GM19468 (cell line): ENCODE data around the gene ANKHD1.

Experiments
- ATAC-seq: cut with Tn5 transposase; IDR thresholded peaks from one replicate; pipeline ENCODE4 v1.9.1; 2021; ENCODE audit warnings: mild to moderate bottlenecking, moderate library complexity, moderate number of reproducible peaks; ENCODE audit not compliant: unreplicated experiment; ENCODE audit errors: extremely low read depth

ANKHD1 gene

GRCh38 chr5:140558542-140558941 lies 156.9 kb downstream of the ANKHD1 start:
- ATAC-seq = no peak

GRCh38 chr5:140560227-140560626 lies 158.6 kb downstream of the ANKHD1 start:
- no peak for ATAC-seq

- no peak for ATAC-seq
Observed at GRCh38 chr5:140561753-140562523, 160.3 kb downstream of the ANKHD1 start.

GRCh38 chr5:140563596-140563995 lies 162.0 kb downstream of the ANKHD1 start:
- no peak for ATAC-seq

GRCh38 chr5:140564196-140565023 lies 162.8 kb downstream of the ANKHD1 start, which contains the start of the genes APBB3 and SLC35A4:
TSS of gene APBB3 (minus strand) at chr5:140564598. CDS start at chr5:140564245, 353 bp downstream.
TSS of gene SLC35A4 (plus strand) at chr5:140564828. CDS start at chr5:140567170, 2,342 bp downstream.
- peak; percentile 79 for ATAC-seq

GRCh38 chr5:140565024-140565779 lies 163.6 kb downstream of the ANKHD1 start:
- ATAC-seq = no peak

- no peak for ATAC-seq
Observed at GRCh38 chr5:140565780-140566095, 164.1 kb downstream of the ANKHD1 start.

GRCh38 chr5:140566665-140567064 lies 165.0 kb downstream of the ANKHD1 start:
- ATAC-seq = no peak

GRCh38 chr5:140567136-140567818 lies 165.6 kb downstream of the ANKHD1 start:
- no peak for ATAC-seq

GRCh38 chr5:140567871-140568270 lies 166.2 kb downstream of the ANKHD1 start:
- ATAC-seq = no peak

GRCh38 chr5:140568443-140569063 lies 166.9 kb downstream of the ANKHD1 start:
- ATAC-seq = no peak

GRCh38 chr5:140569197-140569596 lies 167.6 kb downstream of the ANKHD1 start:
- no peak for ATAC-seq

- no peak for ATAC-seq
Observed at GRCh38 chr5:140570058-140570457, 168.4 kb downstream of the ANKHD1 start.

GRCh38 chr5:140570488-140570887 lies 168.9 kb downstream of the ANKHD1 start:
- no peak for ATAC-seq

- no peak for ATAC-seq
Observed at GRCh38 chr5:140571105-140571504, 169.5 kb downstream of the ANKHD1 start.

- ATAC-seq = no peak
Observed at GRCh38 chr5:140573683-140574082, 172.1 kb downstream of the ANKHD1 start.

- no peak for ATAC-seq
Observed at GRCh38 chr5:140574165-140574564, 172.5 kb downstream of the ANKHD1 start.

GRCh38 chr5:140575309-140575708 lies 173.7 kb downstream of the ANKHD1 start:
- no peak for ATAC-seq

GRCh38 chr5:140576776-140577201 lies 175.2 kb downstream of the ANKHD1 start:
- no peak for ATAC-seq
